Keratinocyte (primary cell): ENCODE measurements around the gene ELK3.

Source experiments
- EZH2 ChIP-seq: IDR thresholded peaks from one replicate; pipeline ENCODE4 v1.6.1; 2012; ENCODE audit warnings: inconsistent platforms, mild to moderate bottlenecking, low read length, moderate library complexity
- TF ChIP-seq, protein P1 (sequence below), 3 experiments: IDR thresholded peaks in 1 of 3; conservative IDR thresholded peaks in 1 of 3; optimal IDR thresholded peaks in 1 of 3; 2 replicates in 2 of 3; 3 replicates in 1 of 3; pipeline versions ENCODE3 to v1.5.1; 2011; ENCODE audit warnings: low read length in 3 of 3, mild to moderate bottlenecking in 3 of 3, moderate library complexity in 2 of 3, control low read depth in 1 of 3, inconsistent platforms in 1 of 3; ENCODE audit not compliant: insufficient read depth in 2 of 3; ENCODE audit errors: extremely low read depth in 1 of 3

- TF ChIP-seq, protein P1, sequence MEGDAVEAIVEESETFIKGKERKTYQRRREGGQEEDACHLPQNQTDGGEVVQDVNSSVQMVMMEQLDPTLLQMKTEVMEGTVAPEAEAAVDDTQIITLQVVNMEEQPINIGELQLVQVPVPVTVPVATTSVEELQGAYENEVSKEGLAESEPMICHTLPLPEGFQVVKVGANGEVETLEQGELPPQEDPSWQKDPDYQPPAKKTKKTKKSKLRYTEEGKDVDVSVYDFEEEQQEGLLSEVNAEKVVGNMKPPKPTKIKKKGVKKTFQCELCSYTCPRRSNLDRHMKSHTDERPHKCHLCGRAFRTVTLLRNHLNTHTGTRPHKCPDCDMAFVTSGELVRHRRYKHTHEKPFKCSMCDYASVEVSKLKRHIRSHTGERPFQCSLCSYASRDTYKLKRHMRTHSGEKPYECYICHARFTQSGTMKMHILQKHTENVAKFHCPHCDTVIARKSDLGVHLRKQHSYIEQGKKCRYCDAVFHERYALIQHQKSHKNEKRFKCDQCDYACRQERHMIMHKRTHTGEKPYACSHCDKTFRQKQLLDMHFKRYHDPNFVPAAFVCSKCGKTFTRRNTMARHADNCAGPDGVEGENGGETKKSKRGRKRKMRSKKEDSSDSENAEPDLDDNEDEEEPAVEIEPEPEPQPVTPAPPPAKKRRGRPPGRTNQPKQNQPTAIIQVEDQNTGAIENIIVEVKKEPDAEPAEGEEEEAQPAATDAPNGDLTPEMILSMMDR (optimal IDR thresholded peaks at IDR 0.05 in 1 of 3, IDR thresholded peaks at IDR 0.05 in 1 of 3, conservative IDR thresholded peaks at IDR 0.05 in 1 of 3; ENCODE audit: extremely low read depth in 1 of 3, insufficient read depth in 2 of 3, low read length in 3 of 3), result no peak
- TF ChIP-seq EZH2, result no peak
These were observed 52.8 kb downstream of the ELK3 start for GRCh38 chr12:96246926-96247505.
